ENCODE measurements around the gene CEACAM16. TPM values are rescaled to one million over a fixed set of nuclear protein-coding genes. Genes with fewer than 3 reads are reported as not detected.

CEACAM16 gene
- total RNA-seq, 2 experiments from 2014 or later: not detected

DNA sequence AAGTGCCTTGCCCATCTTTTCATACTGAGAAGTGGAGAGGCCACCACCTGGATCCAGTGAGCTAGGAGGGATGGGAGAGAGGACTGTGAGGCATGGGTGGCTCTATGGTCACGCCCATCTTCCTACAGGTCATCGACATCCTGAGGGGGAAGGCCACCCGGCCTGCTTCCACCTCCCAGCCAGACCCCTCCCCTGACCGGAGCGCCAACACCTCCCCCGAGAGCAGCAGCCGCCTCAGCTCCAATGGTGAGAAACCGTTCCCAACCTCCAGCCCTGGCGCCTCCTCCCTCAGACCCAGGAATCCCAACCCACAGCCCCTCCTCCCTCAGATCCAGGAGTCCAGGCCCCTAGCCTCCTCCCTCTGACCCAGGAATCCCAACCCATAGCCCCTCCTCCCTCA, 59.6 kb downstream of the CEACAM16 start:
- Histone ChIP-seq H3K9me2 (ENCODE audit: insufficient read depth, low read length) (no peaks in the 10 kb centered on the region), H3K9me3 (ENCODE audit: low read length) (no peaks in the 10 kb centered on the region), H3K27ac (ENCODE audit: low read depth, low read length, poor library complexity, severe bottlenecking) (no peak overlapping the region), H3K36me3 (ENCODE audit: insufficient read depth, low read length) (peaks cover 70% of the 10 kb centered on the region), H3K79me2 (ENCODE audit: insufficient read depth, low read depth, low read length) (peaks cover 19% of the 10 kb centered on the region; the same call in 1 of the 2 replicates), H3K4me1 (ENCODE audit: insufficient read depth, low read length, poor library complexity, severe bottlenecking) (peaks cover 23% of the 10 kb centered on the region), H4K20me1 (ENCODE audit: insufficient read depth, low read length) (no peaks in the 10 kb centered on the region), H2AFZ (ENCODE audit: low read length) (no peak overlapping the region), H3K4me2 (ENCODE audit: low read length) (no peak overlapping the region), H3K4me3 (ENCODE audit: low read depth, low read length, poor library complexity, severe bottlenecking) (no peak overlapping the region)
- TF ChIP-seq, protein P1, sequence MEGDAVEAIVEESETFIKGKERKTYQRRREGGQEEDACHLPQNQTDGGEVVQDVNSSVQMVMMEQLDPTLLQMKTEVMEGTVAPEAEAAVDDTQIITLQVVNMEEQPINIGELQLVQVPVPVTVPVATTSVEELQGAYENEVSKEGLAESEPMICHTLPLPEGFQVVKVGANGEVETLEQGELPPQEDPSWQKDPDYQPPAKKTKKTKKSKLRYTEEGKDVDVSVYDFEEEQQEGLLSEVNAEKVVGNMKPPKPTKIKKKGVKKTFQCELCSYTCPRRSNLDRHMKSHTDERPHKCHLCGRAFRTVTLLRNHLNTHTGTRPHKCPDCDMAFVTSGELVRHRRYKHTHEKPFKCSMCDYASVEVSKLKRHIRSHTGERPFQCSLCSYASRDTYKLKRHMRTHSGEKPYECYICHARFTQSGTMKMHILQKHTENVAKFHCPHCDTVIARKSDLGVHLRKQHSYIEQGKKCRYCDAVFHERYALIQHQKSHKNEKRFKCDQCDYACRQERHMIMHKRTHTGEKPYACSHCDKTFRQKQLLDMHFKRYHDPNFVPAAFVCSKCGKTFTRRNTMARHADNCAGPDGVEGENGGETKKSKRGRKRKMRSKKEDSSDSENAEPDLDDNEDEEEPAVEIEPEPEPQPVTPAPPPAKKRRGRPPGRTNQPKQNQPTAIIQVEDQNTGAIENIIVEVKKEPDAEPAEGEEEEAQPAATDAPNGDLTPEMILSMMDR (conservative IDR thresholded peaks at IDR 0.05; ENCODE audit: low read length): no peak
- TF ChIP-seq EZH2phosphoT487 (IDR thresholded peaks at IDR 0.05; ENCODE audit: borderline replicate concordance, low read depth, low read length): no peak
- intact Hi-C loops (cut with micrococcal nuclease; ENCODE audit: unreplicated experiment): loop anchor here (10.0 kb wide), 1 partner anchor 246 kb away; the partner anchor contains the start of gene RELB
- no peak for DNase-seq (ENCODE audit: low spot score)
- ChIA-PET POLR2A (no interaction called here), CTCF (ENCODE audit: unreplicated experiment) (no interaction called here)
- BruUV-seq (replicated peaks): no TSS peak

DNA sequence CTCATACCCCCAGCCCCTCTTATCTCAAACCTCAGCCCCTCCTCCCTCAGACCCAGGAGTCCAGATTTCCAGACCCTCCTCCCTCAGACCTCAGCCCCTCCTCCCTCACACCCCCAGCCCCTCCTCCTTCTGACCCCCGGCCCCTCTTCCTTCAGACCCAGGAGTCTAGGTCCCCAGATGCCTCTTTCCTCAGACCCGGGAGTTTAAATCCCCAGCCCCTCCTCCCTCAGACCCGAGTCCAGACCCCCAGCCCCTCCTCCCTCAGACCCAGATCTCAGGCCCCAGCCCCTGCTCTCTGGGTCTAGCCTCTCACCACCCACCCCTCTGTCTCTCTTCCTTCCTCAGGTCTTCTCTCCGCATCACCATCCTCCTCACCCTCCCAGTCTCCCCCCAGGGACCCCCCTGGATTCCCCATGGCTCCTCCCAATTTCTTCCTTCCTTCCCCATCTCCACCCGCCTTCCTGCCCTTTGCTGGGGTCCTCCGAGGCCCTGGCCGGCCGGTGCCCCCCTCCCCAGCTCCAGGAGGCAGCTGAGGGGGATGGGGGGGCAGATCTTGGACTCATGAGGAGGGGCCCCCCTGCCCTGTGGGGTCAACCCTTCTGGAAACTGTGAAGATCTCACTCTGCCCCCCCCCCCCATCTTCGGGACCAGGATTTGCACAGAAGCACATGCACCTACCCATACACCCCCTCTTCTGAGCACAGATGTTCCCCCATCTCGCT, 60.3 kb downstream of the CEACAM16 start:
- no peak overlapping the region for H3K4me3 ChIP-seq (ENCODE audit: low read depth, low read length, poor library complexity, severe bottlenecking)
- H3K9me2 ChIP-seq (ENCODE audit: insufficient read depth, low read length): no peaks in the 10 kb centered on the region
- CTCF ChIA-PET (ENCODE audit: unreplicated experiment): no interaction called here
- no peaks in the 10 kb centered on the region for H4K20me1 ChIP-seq (ENCODE audit: insufficient read depth, low read length)
- no peak overlapping the region for H2AFZ ChIP-seq (ENCODE audit: low read length)
- H3K4me1 ChIP-seq (ENCODE audit: insufficient read depth, low read length, poor library complexity, severe bottlenecking): peaks cover 18% of the 10 kb centered on the region
- intact Hi-C loops (cut with micrococcal nuclease; ENCODE audit: unreplicated experiment): loop anchor here (10.0 kb wide), 1 partner anchor 246 kb away; the partner anchor contains the start of gene RELB
- BruUV-seq (replicated peaks): TSS peak; percentile 87
- H3K27ac ChIP-seq (ENCODE audit: low read depth, low read length, poor library complexity, severe bottlenecking): no peak overlapping the region
- H3K36me3 ChIP-seq (ENCODE audit: insufficient read depth, low read length): peaks cover 70% of the 10 kb centered on the region
- no peak for DNase-seq (ENCODE audit: low spot score)
- TF ChIP-seq EZH2phosphoT487 (IDR thresholded peaks at IDR 0.05; ENCODE audit: borderline replicate concordance, low read depth, low read length): no peak
- no peak overlapping the region for H3K4me2 ChIP-seq (ENCODE audit: low read length)
- no peaks in the 10 kb centered on the region for H3K9me3 ChIP-seq (ENCODE audit: low read length)
- peaks cover 15% of the 10 kb centered on the region; the same call in 1 of the 2 replicates for H3K79me2 ChIP-seq (ENCODE audit: insufficient read depth, low read depth, low read length)
- POLR2A ChIA-PET: no interaction called here

Small RNA genes lying within 50 kb of the gene (microRNA-seq; reads per million reads assigned to microRNA genes)
- gene MIR4531 (ENCODE audit: borderline replicate concordance) (not detected), gene MIR8085 (ENCODE audit: borderline replicate concordance) (not detected)

Small RNA genes lying within 50 kb of the gene (small RNA-seq; reads per million reads assigned to genes)
- gene RF00285: not detected

Other genes with a start within 250 kb of the CEACAM16 start
- gene ZNF180, start 198.6 kb upstream of the CEACAM16 start, total RNA-seq (2014; rRNA removed; shearing (Covaris generic)): 11.8 and 14.2 TPM in 2 replicates
- gene ZNF180, start 198.6 kb upstream of the CEACAM16 start, total RNA-seq (2022): 8.6 and 9.4 TPM in 2 replicates
- gene CEACAM20, start 169.5 kb upstream of the CEACAM16 start, total RNA-seq (2014; rRNA removed; shearing (Covaris generic)): not detected in 2 replicates
- not detected in 2 replicates for gene CEACAM20, start 169.5 kb upstream of the CEACAM16 start, total RNA-seq (2022)
- gene IGSF23, start 85.6 kb upstream of the CEACAM16 start, total RNA-seq (2014; rRNA removed; shearing (Covaris generic)): not detected in 2 replicates
- gene IGSF23, start 85.6 kb upstream of the CEACAM16 start, total RNA-seq (2022): not detected in 2 replicates
- not detected in 2 replicates for gene PVR, start 55.2 kb upstream of the CEACAM16 start, total RNA-seq (2014; rRNA removed; shearing (Covaris generic))
- not detected in 2 replicates for gene PVR, start 55.2 kb upstream of the CEACAM16 start, total RNA-seq (2022)
- gene CEACAM19, start 27.7 kb upstream of the CEACAM16 start, total RNA-seq (2014; rRNA removed; shearing (Covaris generic)): not detected in 2 replicates
- not detected in 2 replicates for gene CEACAM19, start 27.7 kb upstream of the CEACAM16 start, total RNA-seq (2022)
- gene BCL3, start 49.6 kb downstream of the CEACAM16 start, total RNA-seq (2014; rRNA removed; shearing (Covaris generic)): 5.8 and 10.2 TPM in 2 replicates
- gene BCL3, start 49.6 kb downstream of the CEACAM16 start, total RNA-seq (2022): 18.6 and 22.9 TPM in 2 replicates
- not detected in 2 replicates for gene CBLC, start 78.7 kb downstream of the CEACAM16 start, total RNA-seq (2014; rRNA removed; shearing (Covaris generic))
- gene CBLC, start 78.7 kb downstream of the CEACAM16 start, total RNA-seq (2022): not detected in 2 replicates
- gene BCAM, start 110.0 kb downstream of the CEACAM16 start, total RNA-seq (2014; rRNA removed; shearing (Covaris generic)): not detected in 2 replicates
- not detected in 2 replicates for gene BCAM, start 110.0 kb downstream of the CEACAM16 start, total RNA-seq (2022)
- gene NECTIN2, start 147.1 kb downstream of the CEACAM16 start, total RNA-seq (2014; rRNA removed; shearing (Covaris generic)): not detected in 2 replicates
- gene NECTIN2, start 147.1 kb downstream of the CEACAM16 start, total RNA-seq (2022): not detected in 2 replicates
- 89.7 and 90.1 TPM in 2 replicates for gene TOMM40, start 192.1 kb downstream of the CEACAM16 start, total RNA-seq (2014; rRNA removed; shearing (Covaris generic))
- gene TOMM40, start 192.1 kb downstream of the CEACAM16 start, total RNA-seq (2022): 58.9 and 80.9 TPM in 2 replicates
- gene APOE, start 206.6 kb downstream of the CEACAM16 start, total RNA-seq (2014; rRNA removed; shearing (Covaris generic)): 2.1 and 3.3 TPM in 2 replicates
- gene APOE, start 206.6 kb downstream of the CEACAM16 start, total RNA-seq (2022): 1.1 and 1.8 TPM in 2 replicates
- gene APOC1, start 215.5 kb downstream of the CEACAM16 start, total RNA-seq (2014; rRNA removed; shearing (Covaris generic)): not detected in 2 replicates
- gene APOC1, start 215.5 kb downstream of the CEACAM16 start, total RNA-seq (2022): 1.9 TPM in 1 of 2 replicates, not detected in the other
- gene APOC4, start 243.1 kb downstream of the CEACAM16 start, total RNA-seq (2014; rRNA removed; shearing (Covaris generic)): not detected in 2 replicates
- gene APOC4, start 243.1 kb downstream of the CEACAM16 start, total RNA-seq (2022): not detected in 2 replicates
- 0.35 TPM in 1 of 2 replicates, not detected in the other for gene APOC2, start 246.9 kb downstream of the CEACAM16 start, total RNA-seq (2014; rRNA removed; shearing (Covaris generic))
- gene APOC2, start 246.9 kb downstream of the CEACAM16 start, total RNA-seq (2022): not detected in 2 replicates

Data from OCI-LY7 (cell line).